ENCODE data around the gene PIP4P1. TPM values are rescaled to one million over a fixed set of nuclear protein-coding genes. Genes with fewer than 3 reads are reported as not detected.

The PIP4P1 gene
- total RNA-seq, 2 donors from 2014 or later: 23.1 to 27.4 TPM

GRCh38 chr14:20415782-20416206 lies 45.4 kb downstream of the PIP4P1 start:
- Mint-ChIP-seq H3K27ac (peak overlapping the region; percentile 5), H3K4me1 (peaks cover 24% of the 10 kb centered on the region), H3K9me3 (no peaks in the 10 kb centered on the region), H3K4me3 (peak overlapping the region; percentile 19), H3K27me3 (no peaks in the 10 kb centered on the region), H3K36me3 (ENCODE audit: low read depth) (peaks cover 23% of the 10 kb centered on the region)
- ATAC-seq (replicated peaks): peak; percentile 28

- peaks cover 31% of the 10 kb centered on the region for H3K36me3 Mint-ChIP-seq (ENCODE audit: low read depth)
- peak; percentile 58 for ATAC-seq (replicated peaks)
- H3K4me1 Mint-ChIP-seq: peaks cover 30% of the 10 kb centered on the region
- peak overlapping the region; percentile 97 for H3K27ac Mint-ChIP-seq
- no peaks in the 10 kb centered on the region for H3K27me3 Mint-ChIP-seq
- H3K9me3 Mint-ChIP-seq: no peaks in the 10 kb centered on the region
- peak overlapping the region; percentile 95 for H3K4me3 Mint-ChIP-seq
Measured at GRCh38 chr14:20413744-20414082, 47.5 kb downstream of the PIP4P1 start.

- Mint-ChIP-seq H3K9me3 (no peaks in the 10 kb centered on the region), H3K36me3 (ENCODE audit: low read depth) (peaks cover 35% of the 10 kb centered on the region), H3K27me3 (no peaks in the 10 kb centered on the region), H3K27ac (peak within 1 kb of the TSS; percentile 97), H3K4me1 (peaks cover 30% of the 10 kb centered on the region), H3K4me3 (peak within 1 kb of the TSS; percentile 95)
- ATAC-seq (replicated peaks): peak; percentile 84
Measured at GRCh38 chr14:20412876-20413743, 48.1 kb downstream of the PIP4P1 start, which contains the start of gene TEP1. TEP1 (minus strand) TSS chr14:20413501; CDS start chr14:20408439, 5,062 bp downstream.

- peak overlapping the region; percentile 97 for H3K27ac Mint-ChIP-seq
- H3K36me3 Mint-ChIP-seq (ENCODE audit: low read depth): peaks cover 42% of the 10 kb centered on the region
- peak; percentile 47 for ATAC-seq (replicated peaks)
- no peaks in the 10 kb centered on the region for H3K9me3 Mint-ChIP-seq
- H3K27me3 Mint-ChIP-seq: no peaks in the 10 kb centered on the region
- peak overlapping the region; percentile 95 for H3K4me3 Mint-ChIP-seq
- peaks cover 30% of the 10 kb centered on the region for H3K4me1 Mint-ChIP-seq
Measured at GRCh38 chr14:20412411-20412810, 48.8 kb downstream of the PIP4P1 start.

- no peak for ATAC-seq (replicated peaks)
- Mint-ChIP-seq H3K4me1 (peaks cover 37% of the 10 kb centered on the region), H3K4me3 (no peak overlapping the region), H3K27ac (peak overlapping the region; percentile 20), H3K9me3 (no peaks in the 10 kb centered on the region), H3K36me3 (ENCODE audit: low read depth) (peaks cover 73% of the 10 kb centered on the region), H3K27me3 (no peaks in the 10 kb centered on the region)
Measured at GRCh38 chr14:20409226-20409625, 52.0 kb downstream of the PIP4P1 start.

Other genes starting within 250 kb of the PIP4P1 start
- gene OR11H6, start 237.7 kb downstream of the PIP4P1 start, total RNA-seq: not detected
- gene OR11H7, start 232.5 kb downstream of the PIP4P1 start, total RNA-seq: not detected
- not detected for gene OR11H4, start 222.1 kb downstream of the PIP4P1 start, total RNA-seq
- gene TTC5, start 155.5 kb downstream of the PIP4P1 start, total RNA-seq: 10 to 100 TPM in 1 of 2 donors, 1 to 10 TPM in 1; 6.9 to 18.0 TPM
- gene CCNB1IP1, start 128.2 kb downstream of the PIP4P1 start, total RNA-seq: 10 to 100 TPM; 53.5 to 93.4 TPM
- gene PARP2, start 117.8 kb downstream of the PIP4P1 start, total RNA-seq: 10 to 100 TPM; 35.2 to 65.3 TPM
- gene TEP1, start 47.9 kb downstream of the PIP4P1 start, total RNA-seq: 10 to 100 TPM; 36.6 to 86.1 TPM
- under 1 TPM; 0.04 to 0.11 TPM for gene KLHL33, start 25.3 kb downstream of the PIP4P1 start, total RNA-seq
- 10 to 100 TPM; 40.5 to 42.3 TPM for gene OSGEP, start 6.6 kb downstream of the PIP4P1 start, total RNA-seq
- 100 to 1,000 TPM; 151 to 224 TPM for gene APEX1, start 6.2 kb downstream of the PIP4P1 start, total RNA-seq
- gene PNP, start 8.0 kb upstream of the PIP4P1 start, total RNA-seq: 100 to 1,000 TPM; 135 to 231 TPM
- gene RNASE10, start 44.1 kb upstream of the PIP4P1 start, total RNA-seq: under 1 TPM in 1 of 2 donors, not detected in 1; 0.45 TPM
- not detected for gene RNASE9, start 99.6 kb upstream of the PIP4P1 start, total RNA-seq
- gene RNASE11, start 126.6 kb upstream of the PIP4P1 start, total RNA-seq: not detected
- not detected for gene RNASE12, start 129.9 kb upstream of the PIP4P1 start, total RNA-seq
- not detected for gene OR6S1, start 180.3 kb upstream of the PIP4P1 start, total RNA-seq
- gene RNASE4, start 223.1 kb upstream of the PIP4P1 start, total RNA-seq: 1 to 10 TPM; 1.0 to 6.1 TPM
- gene ANG, start 227.3 kb upstream of the PIP4P1 start, total RNA-seq: 10 to 100 TPM in 1 of 2 donors, 1 to 10 TPM in 1; 3.6 to 11.1 TPM

All from activated T-helper 17 cell treated with anti-CD3 and anti-CD28 coated beads, Interleukin-2, amount 50 U/mL, for 72 hours (primary cell).